Trophoblast cell (in vitro differentiated cells and primary cell): ENCODE measurements around the gene SLC24A2. TPM values are rescaled to one million over a fixed set of nuclear protein-coding genes. Genes with fewer than 3 reads are reported as not detected.
"Not testable (repeated sequence)": the region's sequence is repeated elsewhere in the genome, so short reads cannot be mapped to it uniquely, and the experiment has no call there.

Experiments
- DNase-seq, 2 donors: peaks; one replicate each; pipeline ENCODE4 v3.0.0-alpha.2; 2016
- H2AFZ ChIP-seq: 2 replicates; pipeline ENCODE4 v1.6.1; 2013; ENCODE audit warnings: low read length, moderate library complexity, mild to moderate bottlenecking; ENCODE audit not compliant: insufficient read depth, poor library complexity
- H2AK5ac ChIP-seq: 2 replicates; pipeline ENCODE4 v1.6.1; 2013; ENCODE audit warnings: mild to moderate bottlenecking, low read length
- H2BK120ac ChIP-seq: 2 replicates; pipeline ENCODE4 v1.6.1; 2013; ENCODE audit warnings: low read length, mild to moderate bottlenecking, moderate library complexity; ENCODE audit not compliant: insufficient read depth, poor library complexity
- H2BK12ac ChIP-seq: 2 replicates; pipeline ENCODE4 v1.6.1; 2013; ENCODE audit warnings: mild to moderate bottlenecking, low read length, moderate library complexity
- H2BK5ac ChIP-seq: 2 replicates; pipeline ENCODE4 v1.6.1; 2013; ENCODE audit warnings: low read length, low read depth, moderate library complexity, mild to moderate bottlenecking; ENCODE audit not compliant: poor library complexity
- H3K14ac ChIP-seq: 2 replicates; pipeline ENCODE4 v1.6.1; 2013; ENCODE audit warnings: mild to moderate bottlenecking, low read length
- H3K18ac ChIP-seq: 2 replicates; pipeline ENCODE4 v1.6.1; 2013; ENCODE audit warnings: mild to moderate bottlenecking, low read length
- H3K23ac ChIP-seq: 2 replicates; pipeline ENCODE4 v1.6.1; 2013; ENCODE audit warnings: low read length
- H3K27ac ChIP-seq: 2 replicates; pipeline ENCODE4 v1.5.1; 2013; ENCODE audit warnings: low read depth, mild to moderate bottlenecking, inconsistent platforms, low read length, moderate library complexity
- H3K27me3 ChIP-seq: 2 replicates; pipeline ENCODE4 v1.6.1; 2013; ENCODE audit warnings: inconsistent platforms, mild to moderate bottlenecking, low read length, moderate library complexity; ENCODE audit not compliant: insufficient read depth
- H3K36me3 ChIP-seq, 2 experiments: 1 replicate in 1 of 2; 2 replicates in 1 of 2; pipeline ENCODE4 v1.6.1; 2013; ENCODE audit warnings: low read length in 2 of 2, mild to moderate bottlenecking in 2 of 2, moderate library complexity in 1 of 2; ENCODE audit not compliant: insufficient read depth in 2 of 2, control insufficient read depth in 1 of 2
- H3K4ac ChIP-seq: 2 replicates; pipeline ENCODE4 v1.6.1; 2013; ENCODE audit warnings: low read depth, mild to moderate bottlenecking, low read length, moderate library complexity
- H3K4me1 ChIP-seq, 2 experiments: 1 replicate in 1 of 2; 2 replicates in 1 of 2; pipeline ENCODE4 v1.6.1; 2013; ENCODE audit warnings: low read length in 2 of 2, mild to moderate bottlenecking in 2 of 2, moderate library complexity in 1 of 2; ENCODE audit not compliant: insufficient read depth in 2 of 2, control insufficient read depth in 1 of 2
- H3K4me2 ChIP-seq: 2 replicates; pipeline ENCODE4 v1.6.1; 2013; ENCODE audit warnings: inconsistent platforms, mild to moderate bottlenecking, low read length, moderate library complexity
- H3K4me3 ChIP-seq: 2 replicates; pipeline ENCODE4 v1.5.1; 2013; ENCODE audit warnings: mild to moderate bottlenecking, low read depth, low read length, inconsistent platforms
- H3K79me1 ChIP-seq: one replicate; pipeline ENCODE4 v1.6.1; 2013; ENCODE audit warnings: low read length
- H3K79me2 ChIP-seq: 2 replicates; pipeline ENCODE4 v1.6.1; 2013; ENCODE audit warnings: low read length, mild to moderate bottlenecking; ENCODE audit not compliant: control insufficient read depth, insufficient read depth, poor library complexity
- H3K9ac ChIP-seq: 2 replicates; pipeline ENCODE4 v1.6.1; 2013; ENCODE audit warnings: mild to moderate bottlenecking, low read length
- H3K9me3 ChIP-seq: 2 replicates; pipeline ENCODE4 v1.6.1; 2013; ENCODE audit warnings: low read depth, mild to moderate bottlenecking, control low read depth, inconsistent platforms, low read length; ENCODE audit not compliant: insufficient read depth
- H4K12ac ChIP-seq: 2 replicates; pipeline ENCODE4 v1.6.1; 2013; ENCODE audit warnings: low read depth, mild to moderate bottlenecking, low read length, moderate library complexity
- H4K8ac ChIP-seq: 2 replicates; pipeline ENCODE4 v1.6.1; 2013; ENCODE audit warnings: low read depth, mild to moderate bottlenecking, low read length, moderate library complexity
- H4K91ac ChIP-seq: one replicate; pipeline ENCODE4 v1.6.1; 2013; ENCODE audit warnings: low read depth, mild to moderate bottlenecking, low read length, moderate library complexity
- WGBS: extraction: QIAGEN DNeasy Blood & Tissue Kit; methylation state at CpG from one replicate; pipeline ENCODE4 v1.1.7; 2013; ENCODE audit warnings: missing lambda C conversion rate; ENCODE audit not compliant: insufficient read length, insufficient coverage; ENCODE audit errors: extremely low coverage; 5-methylcytosine and 5-hydroxymethylcytosine counted together
- polyA plus RNA-seq: library from polyadenylated mRNA; stranded (reverse); fragments of 200-250 nt; gene quantifications from 2 replicates; pipeline ENCODE4 v1.2.3, GENCODE V29; 2013

SLC24A2 gene
- not detected in 2 replicates for polyA plus RNA-seq

- H3K79me1 ChIP-seq: no peaks in the 10 kb centered on the region
Measured at GRCh38 chr9:19788614-19789271, at the start of gene SLC24A2. Gene SLC24A2 (minus strand): TSS chr9:19789037.

GRCh38 chr9:19833331-19833730 lies 44.5 kb upstream of the SLC24A2 start:
- DNase-seq, H3K79me1 ChIP-seq, H2AFZ ChIP-seq, H3K9me3 ChIP-seq, H3K4me3 ChIP-seq, H3K23ac ChIP-seq, H4K8ac ChIP-seq, H3K18ac ChIP-seq, H3K27me3 ChIP-seq, H3K4ac ChIP-seq, H3K79me2 ChIP-seq, H3K14ac ChIP-seq, H4K91ac ChIP-seq, H2BK120ac ChIP-seq, H2AK5ac ChIP-seq, H2BK5ac ChIP-seq, H2BK12ac ChIP-seq, H4K12ac ChIP-seq, H3K4me1 ChIP-seq, H3K27ac ChIP-seq, H3K36me3 ChIP-seq, H3K9ac ChIP-seq, H3K4me2 ChIP-seq: not testable (repeated sequence)
- WGBS: no CpG with 5 or more reads among the region's 9 CpGs

More at GRCh38 chr9:19788614-19789271, at the start of gene SLC24A2:
- H3K27me3 ChIP-seq: peaks cover 20% of the 10 kb centered on the region
- H2AFZ ChIP-seq: no peak within 1 kb of the TSS
- no peak within 1 kb of the TSS for H2BK12ac ChIP-seq
- WGBS: no CpG with 5 or more reads among the region's 67 CpGs
- no peak within 1 kb of the TSS for H3K9ac ChIP-seq
- H3K23ac ChIP-seq: no peak within 1 kb of the TSS
- peaks cover 4% of the 10 kb centered on the region for H3K9me3 ChIP-seq
- no peak within 1 kb of the TSS for H2BK5ac ChIP-seq
- H2BK120ac ChIP-seq: no peak within 1 kb of the TSS
- DNase-seq: no peak
- H3K79me2 ChIP-seq: no peaks in the 10 kb centered on the region
- H2AK5ac ChIP-seq: no peak within 1 kb of the TSS
- H3K4me2 ChIP-seq: peak within 1 kb of the TSS; percentile 83
- H3K27ac ChIP-seq: no peak within 1 kb of the TSS
- no peak within 1 kb of the TSS for H4K12ac ChIP-seq
- no peak within 1 kb of the TSS for H3K14ac ChIP-seq
- H4K8ac ChIP-seq: no peak within 1 kb of the TSS
- peak within 1 kb of the TSS; percentile 52 for H3K4me3 ChIP-seq
- no peak within 1 kb of the TSS for H3K18ac ChIP-seq
- H3K4me1 ChIP-seq: peaks cover 5 to 7% of the 10 kb centered on the region in 2 experiments
- no peaks in the 10 kb centered on the region for H3K36me3 ChIP-seq
- H3K4ac ChIP-seq: no peak within 1 kb of the TSS
- H4K91ac ChIP-seq: no peak within 1 kb of the TSS

- H2AFZ ChIP-seq: no peak overlapping the region
- no peak overlapping the region for H2AK5ac ChIP-seq
- no peak overlapping the region for H4K12ac ChIP-seq
- no peaks in the 10 kb centered on the region for H3K27me3 ChIP-seq
- no peak overlapping the region for H3K9ac ChIP-seq
- no peaks in the 10 kb centered on the region for H3K4me1 ChIP-seq
- no peak overlapping the region for H3K23ac ChIP-seq
- H2BK12ac ChIP-seq: no peak overlapping the region
- no peak overlapping the region for H3K14ac ChIP-seq
- H3K9me3 ChIP-seq: peaks cover 3% of the 10 kb centered on the region
- H2BK5ac ChIP-seq: no peak overlapping the region
- no peak overlapping the region for H4K91ac ChIP-seq
- H3K18ac ChIP-seq: no peak overlapping the region
- no peak overlapping the region for H4K8ac ChIP-seq
- no peaks in the 10 kb centered on the region for H3K36me3 ChIP-seq
- no peak overlapping the region for H3K4me3 ChIP-seq
- H3K27ac ChIP-seq: no peak overlapping the region
- H3K79me1 ChIP-seq: no peaks in the 10 kb centered on the region
- no peak overlapping the region for H3K4ac ChIP-seq
- H3K79me2 ChIP-seq: no peaks in the 10 kb centered on the region
- no peak for DNase-seq
- WGBS: no CpG with 5 or more reads among the region's 1 CpG
- H2BK120ac ChIP-seq: no peak overlapping the region
- H3K4me2 ChIP-seq: no peak overlapping the region
Measured at GRCh38 chr9:19830796-19831195, 42.0 kb upstream of the SLC24A2 start.

GRCh38 chr9:19828576-19829109 lies 39.8 kb upstream of the SLC24A2 start:
- Histone ChIP-seq H3K79me1 (no peaks in the 10 kb centered on the region), H3K9me3 (peaks cover 3% of the 10 kb centered on the region), H2AK5ac (no peak overlapping the region), H3K79me2 (no peaks in the 10 kb centered on the region), H4K91ac (no peak overlapping the region), H2BK12ac (no peak overlapping the region), H2BK120ac (no peak overlapping the region), H3K4me1 (no peaks in the 10 kb centered on the region), H3K23ac (no peak overlapping the region), H3K9ac (no peak overlapping the region), H4K8ac (no peak overlapping the region), H3K4me2 (no peak overlapping the region), H3K4ac (no peak overlapping the region), H3K4me3 (no peak overlapping the region), H3K18ac (no peak overlapping the region), H2AFZ (no peak overlapping the region), H2BK5ac (no peak overlapping the region), H4K12ac (no peak overlapping the region), H3K36me3 (no peaks in the 10 kb centered on the region), H3K14ac (no peak overlapping the region), H3K27me3 (no peaks in the 10 kb centered on the region), H3K27ac (no peak overlapping the region)
- no peak for DNase-seq
- WGBS: 100% methylated on average over 1 of the region's 4 CpGs
